KMS-11 (cell line): Measurements from ENCODE around the gene AGO3.

ENCODE experiments used
- H2AFZ ChIP-seq: fragments of 200-600 bp; sonication (generic); 2 replicates; pipeline ENCODE4 v1.6.1; 2016; ENCODE audit warnings: antibody characterized with exemption, mixed run types, low read depth
- H3K27ac ChIP-seq: fragments of 200-600 bp; sonication (generic); 2 replicates; pipeline ENCODE4 v1.6.1; 2016; ENCODE audit warnings: mild to moderate bottlenecking, mixed run types
- H3K27me3 ChIP-seq: fragments of 200-600 bp; sonication (generic); 2 replicates; pipeline ENCODE4 v1.6.1; 2017; ENCODE audit warnings: mild to moderate bottlenecking, low read depth, mixed run types, moderate library complexity; ENCODE audit not compliant: insufficient read depth
- H3K36me3 ChIP-seq: fragments of 200-600 bp; sonication (generic); 2 replicates; pipeline ENCODE4 v1.6.1; 2017; ENCODE audit warnings: mild to moderate bottlenecking, mixed run types; ENCODE audit not compliant: insufficient read depth
- H3K4me1 ChIP-seq: fragments of 200-600 bp; sonication (generic); 2 replicates; pipeline ENCODE4 v1.6.1; 2016; ENCODE audit warnings: mild to moderate bottlenecking, low read depth, mixed run types; ENCODE audit not compliant: poor library complexity, severe bottlenecking
- H3K4me2 ChIP-seq: fragments of 200-600 bp; sonication (generic); 2 replicates; pipeline ENCODE4 v1.7.0; 2016; ENCODE audit warnings: mild to moderate bottlenecking, mixed run types
- H3K4me3 ChIP-seq: fragments of 200-600 bp; sonication (generic); IDR thresholded peaks from 2 replicates; pipeline ENCODE4 v1.6.1; 2017; ENCODE audit warnings: low read depth, low read length, mixed read lengths; ENCODE audit not compliant: insufficient read depth
- H3K79me2 ChIP-seq: fragments of 200-600 bp; sonication (generic); 2 replicates; pipeline ENCODE4 v1.6.1; 2016; ENCODE audit warnings: low read depth, mixed run types; ENCODE audit not compliant: insufficient read depth
- H3K9ac ChIP-seq: fragments of 200-600 bp; sonication (generic); 2 replicates; pipeline ENCODE4 v1.6.1; 2016; ENCODE audit warnings: mild to moderate bottlenecking, mixed run types
- H4K20me1 ChIP-seq: fragments of 200-600 bp; sonication (generic); 2 replicates; pipeline ENCODE4 v1.6.1; 2016; ENCODE audit warnings: mild to moderate bottlenecking, mixed run types; ENCODE audit not compliant: insufficient read depth
- TF ChIP-seq, protein P1 (sequence below): fragments of 200-600 bp; sonication (generic); conservative IDR thresholded peaks from 2 replicates; pipeline ENCODE4 v1.6.1; 2017; ENCODE audit warnings: low read depth, mild to moderate bottlenecking, antibody characterized with exemption, low read length, moderate library complexity, mixed read lengths

AGO3 gene

DNA sequence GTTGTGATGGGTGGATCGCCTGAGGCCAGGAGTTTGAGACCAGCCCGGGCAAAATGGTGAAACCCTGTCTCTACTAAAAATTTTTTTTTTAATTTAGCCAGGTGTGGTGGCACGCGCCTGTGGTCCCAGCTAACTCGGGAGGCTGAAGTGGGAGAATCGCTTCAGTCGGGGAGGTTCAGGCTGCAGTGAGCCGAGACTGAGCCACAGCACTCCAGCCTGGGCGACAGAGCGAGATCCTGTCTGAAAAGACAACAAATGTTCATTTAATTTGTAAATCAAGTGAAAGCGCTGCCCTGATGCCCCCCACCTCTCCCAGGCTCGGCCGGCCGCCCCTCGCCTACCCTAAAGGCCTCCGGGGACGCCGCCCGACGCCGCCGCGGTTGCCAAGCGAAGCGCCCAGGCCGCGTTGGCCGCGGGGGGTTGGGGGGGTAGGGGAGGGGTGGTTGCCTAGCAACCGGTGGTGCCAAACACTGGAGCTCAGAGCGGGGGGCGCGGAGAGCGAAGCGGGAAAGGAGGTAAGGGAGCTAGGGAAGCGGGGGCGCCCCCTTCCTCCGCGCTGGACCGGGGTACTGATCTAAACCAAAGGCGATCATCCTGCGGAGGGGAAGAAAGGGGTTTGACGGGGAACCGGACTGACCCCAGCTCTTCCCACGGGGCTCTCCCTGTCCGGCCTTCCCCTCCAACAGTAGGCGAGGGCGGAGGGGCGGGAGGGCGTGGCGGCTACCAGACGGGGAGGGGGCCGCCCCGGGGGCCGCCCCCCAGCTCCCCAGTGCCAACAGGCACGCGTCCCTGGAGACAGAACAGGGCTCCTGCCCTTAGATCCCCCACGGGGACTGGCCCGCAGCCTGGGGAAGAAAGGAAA lies 153.0 kb downstream of the AGO3 start, which contains the start of gene TEKT2:
TSS of gene TEKT2 (plus strand) at position 460 of the 862 bp plus-strand sequence. CDS start 828 bp downstream, outside the sequence.
- H3K27me3 ChIP-seq: no peaks in the 10 kb centered on the region
- H3K36me3 ChIP-seq: no peaks in the 10 kb centered on the region
- no peak within 1 kb of the TSS for H3K9ac ChIP-seq
- H2AFZ ChIP-seq: no peak within 1 kb of the TSS
- H3K4me2 ChIP-seq: no peak within 1 kb of the TSS
- H3K4me1 ChIP-seq: peaks cover 3% of the 10 kb centered on the region
- H3K4me3 ChIP-seq: no peak within 1 kb of the TSS
- no peaks in the 10 kb centered on the region for H3K79me2 ChIP-seq
- no peaks in the 10 kb centered on the region for H4K20me1 ChIP-seq
- H3K27ac ChIP-seq: no peak within 1 kb of the TSS
- TF ChIP-seq, protein P1, sequence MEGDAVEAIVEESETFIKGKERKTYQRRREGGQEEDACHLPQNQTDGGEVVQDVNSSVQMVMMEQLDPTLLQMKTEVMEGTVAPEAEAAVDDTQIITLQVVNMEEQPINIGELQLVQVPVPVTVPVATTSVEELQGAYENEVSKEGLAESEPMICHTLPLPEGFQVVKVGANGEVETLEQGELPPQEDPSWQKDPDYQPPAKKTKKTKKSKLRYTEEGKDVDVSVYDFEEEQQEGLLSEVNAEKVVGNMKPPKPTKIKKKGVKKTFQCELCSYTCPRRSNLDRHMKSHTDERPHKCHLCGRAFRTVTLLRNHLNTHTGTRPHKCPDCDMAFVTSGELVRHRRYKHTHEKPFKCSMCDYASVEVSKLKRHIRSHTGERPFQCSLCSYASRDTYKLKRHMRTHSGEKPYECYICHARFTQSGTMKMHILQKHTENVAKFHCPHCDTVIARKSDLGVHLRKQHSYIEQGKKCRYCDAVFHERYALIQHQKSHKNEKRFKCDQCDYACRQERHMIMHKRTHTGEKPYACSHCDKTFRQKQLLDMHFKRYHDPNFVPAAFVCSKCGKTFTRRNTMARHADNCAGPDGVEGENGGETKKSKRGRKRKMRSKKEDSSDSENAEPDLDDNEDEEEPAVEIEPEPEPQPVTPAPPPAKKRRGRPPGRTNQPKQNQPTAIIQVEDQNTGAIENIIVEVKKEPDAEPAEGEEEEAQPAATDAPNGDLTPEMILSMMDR: no peak

DNA sequence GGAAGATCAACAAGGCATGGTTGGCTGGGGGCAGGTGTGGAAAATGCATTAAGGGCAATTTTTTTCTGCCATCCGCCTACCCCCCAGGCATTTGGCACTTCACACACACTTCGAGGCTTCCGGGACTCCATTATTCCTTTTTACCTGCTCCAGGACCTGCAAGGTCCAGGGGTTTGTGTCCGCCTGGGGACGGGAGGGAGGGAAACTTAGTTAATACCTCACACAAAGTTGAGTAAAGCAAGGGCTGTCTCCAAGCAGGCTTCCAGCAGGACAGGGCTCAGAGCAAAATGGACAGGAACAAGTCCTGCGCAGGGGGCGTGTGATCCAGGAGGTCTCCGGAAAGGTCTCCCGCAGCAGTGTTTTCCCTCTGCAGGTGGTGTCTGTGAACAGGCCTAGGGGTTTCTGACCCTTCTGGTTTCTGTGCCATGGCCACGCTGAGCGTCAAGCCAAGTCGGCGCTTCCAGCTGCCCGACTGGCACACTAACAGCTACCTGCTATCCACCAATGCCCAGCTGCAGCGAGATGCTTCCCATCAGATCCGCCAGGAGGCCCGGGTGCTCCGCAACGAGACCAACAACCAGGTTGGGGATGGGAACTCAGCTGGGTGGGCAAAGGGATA lies 153.7 kb downstream of the AGO3 start:
- no peak overlapping the region for H2AFZ ChIP-seq
- no peak overlapping the region for H3K4me2 ChIP-seq
- TF ChIP-seq, protein P1: no peak
- no peaks in the 10 kb centered on the region for H4K20me1 ChIP-seq
- H3K27me3 ChIP-seq: no peaks in the 10 kb centered on the region
- no peak overlapping the region for H3K9ac ChIP-seq
- peaks cover 3% of the 10 kb centered on the region for H3K4me1 ChIP-seq
- no peak overlapping the region for H3K27ac ChIP-seq
- H3K4me3 ChIP-seq: no peak overlapping the region
- H3K36me3 ChIP-seq: no peaks in the 10 kb centered on the region
- peaks cover 7% of the 10 kb centered on the region; the same call in 1 of the 2 replicates for H3K79me2 ChIP-seq

DNA sequence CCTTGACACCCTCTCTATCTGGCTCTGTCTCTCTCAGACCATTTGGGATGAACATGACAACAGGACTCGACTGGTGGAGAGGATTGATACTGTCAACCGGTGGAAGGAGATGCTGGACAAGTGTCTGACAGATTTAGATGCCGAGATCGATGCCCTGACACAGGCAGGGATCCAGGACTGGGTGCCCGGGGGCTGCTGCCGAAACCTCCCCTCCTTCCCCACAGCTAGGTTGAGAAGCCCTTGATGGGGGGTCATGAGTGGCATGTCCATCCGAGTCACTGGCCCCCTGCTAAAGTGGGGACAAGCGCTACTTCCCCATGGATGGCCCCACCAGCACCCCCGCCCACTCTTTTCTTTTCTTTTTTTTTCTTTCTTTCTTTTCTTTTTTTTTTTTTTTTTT lies 154.2 kb downstream of the AGO3 start:
- no peaks in the 10 kb centered on the region for H3K36me3 ChIP-seq
- no peak overlapping the region for H2AFZ ChIP-seq
- H4K20me1 ChIP-seq: no peaks in the 10 kb centered on the region
- peaks cover 8% of the 10 kb centered on the region for H3K4me1 ChIP-seq
- H3K9ac ChIP-seq: no peak overlapping the region
- H3K79me2 ChIP-seq: peaks cover 12% of the 10 kb centered on the region; the same call in 1 of the 2 replicates
- TF ChIP-seq, protein P1: no peak
- no peak overlapping the region for H3K27ac ChIP-seq
- H3K27me3 ChIP-seq: no peaks in the 10 kb centered on the region
- H3K4me3 ChIP-seq: no peak overlapping the region
- H3K4me2 ChIP-seq: no peak overlapping the region

DNA sequence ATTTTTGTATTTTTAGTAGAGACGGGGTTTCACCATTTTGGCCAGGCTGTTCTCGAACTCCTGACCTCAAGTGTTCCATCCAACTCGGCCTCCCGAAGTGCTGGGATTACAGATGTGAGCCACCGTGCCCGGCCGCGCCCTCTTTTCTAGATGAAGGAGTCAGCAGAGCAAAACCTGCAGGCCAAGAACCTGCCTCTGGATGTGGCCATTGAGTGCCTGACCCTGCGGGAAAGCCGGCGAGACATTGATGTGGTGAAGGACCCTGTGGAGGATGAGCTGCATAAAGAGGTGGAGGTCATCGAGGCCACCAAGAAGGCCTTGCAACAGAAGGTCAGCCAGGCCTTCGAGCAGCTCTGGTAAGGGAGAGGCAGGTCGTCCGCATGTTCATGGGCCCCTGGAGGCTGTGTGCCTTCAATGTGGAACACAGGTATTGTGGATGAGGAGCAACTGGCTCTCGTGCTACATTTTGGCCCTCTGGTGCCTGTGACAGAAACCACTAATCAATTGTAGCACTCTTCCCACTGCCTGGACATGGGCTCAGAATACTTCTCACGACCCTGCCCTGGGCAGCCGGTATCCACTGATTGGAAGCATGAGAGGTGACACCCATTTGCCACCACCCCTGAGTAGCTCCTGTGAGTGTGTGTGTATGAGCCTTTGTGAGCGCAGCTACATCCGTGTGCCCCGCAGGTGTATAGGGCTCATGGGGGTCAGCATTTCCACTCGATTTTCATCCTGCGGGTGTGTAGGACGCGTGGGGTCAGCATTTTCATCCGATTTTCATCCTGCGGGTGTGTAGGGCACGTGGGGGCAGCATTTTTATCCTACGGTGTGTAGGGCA lies 155.0 kb downstream of the AGO3 start:
- TF ChIP-seq, protein P1: no peak
- Histone ChIP-seq H3K27ac (no peak overlapping the region), H3K4me2 (no peak overlapping the region), H3K79me2 (peaks cover 20% of the 10 kb centered on the region; the same call in 1 of the 2 replicates), H2AFZ (no peak overlapping the region), H3K4me1 (peaks cover 10% of the 10 kb centered on the region), H3K4me3 (no peak overlapping the region), H4K20me1 (no peaks in the 10 kb centered on the region), H3K36me3 (no peaks in the 10 kb centered on the region), H3K9ac (no peak overlapping the region), H3K27me3 (no peaks in the 10 kb centered on the region)
